ENCODE measurements around the gene RERE. TPM values are rescaled to one million over a fixed set of nuclear protein-coding genes. Genes with fewer than 3 reads are reported as not detected.
A peak's percentile ranks its signal among the peaks of the same experiment; 100 is the strongest.
"Not testable (repeated sequence)": the region's sequence is repeated elsewhere in the genome, so short reads cannot be mapped to it uniquely, and the experiment has no call there.

The RERE gene
- total and polyA plus RNA-seq, 4 donors = 116 to 434 (median 161) TPM

GRCh38 chr1:8822373-8823294, 5.2 kb upstream of the RERE start:
- 71% methylated on average over 9 of the region's 10 CpGs for WGBS (ENCODE audit: insufficient coverage)
- peak in 2 of 6 donors; percentile 70 to 87 for DNase-seq (ENCODE audit: low read depth in 4 of 6, low spot score in 6 of 6)
- Histone ChIP-seq H3K4me1 (ENCODE audit: control insufficient read depth, insufficient read depth, low read length) (peaks cover 6% of the 10 kb centered on the region), H3K27me3 (ENCODE audit: control insufficient read depth, insufficient read depth, low read length) (no peaks in the 10 kb centered on the region), H3K27ac (ENCODE audit: low read depth, low read length) (peak overlapping the region; percentile 52), H3K36me3 (ENCODE audit: control insufficient read depth, insufficient read depth, low read length) (no peaks in the 10 kb centered on the region), H3K4me3 (ENCODE audit: low read depth, low read length) (no peak overlapping the region), H3K9me3 (ENCODE audit: control insufficient read depth, insufficient read depth, low read length) (no peaks in the 10 kb centered on the region)

- no peak overlapping the region for H3K4me3 ChIP-seq (ENCODE audit: low read depth, low read length)
- peaks cover 6% of the 10 kb centered on the region for H3K4me1 ChIP-seq (ENCODE audit: control insufficient read depth, insufficient read depth, low read length)
- H3K9me3 ChIP-seq (ENCODE audit: control insufficient read depth, insufficient read depth, low read length) = no peaks in the 10 kb centered on the region
- no peak for DNase-seq (ENCODE audit: low read depth in 4 of 6, low spot score in 6 of 6)
- WGBS (ENCODE audit: insufficient coverage) = 33% methylated on average over 1 of the region's 2 CpGs
- no peaks in the 10 kb centered on the region for H3K36me3 ChIP-seq (ENCODE audit: control insufficient read depth, insufficient read depth, low read length)
- no peaks in the 10 kb centered on the region for H3K27me3 ChIP-seq (ENCODE audit: control insufficient read depth, insufficient read depth, low read length)
- no peak overlapping the region for H3K27ac ChIP-seq (ENCODE audit: low read depth, low read length)
These were observed 3.6 kb upstream of the RERE start for GRCh38 chr1:8821084-8821483.

- not testable (repeated sequence) for H3K27me3 ChIP-seq (ENCODE audit: control insufficient read depth, insufficient read depth, low read length); H3K9me3 ChIP-seq (ENCODE audit: control insufficient read depth, insufficient read depth, low read length); H3K36me3 ChIP-seq (ENCODE audit: control insufficient read depth, insufficient read depth, low read length); H3K4me3 ChIP-seq (ENCODE audit: low read depth, low read length); H3K4me1 ChIP-seq (ENCODE audit: control insufficient read depth, insufficient read depth, low read length); DNase-seq (ENCODE audit: low read depth in 4 of 6, low spot score in 6 of 6)
- H3K27ac ChIP-seq (ENCODE audit: low read depth, low read length) = peak overlapping the region; percentile 96
- WGBS (ENCODE audit: insufficient coverage) = no CpG with 5 or more reads among the region's 13 CpGs
These were observed 1.3 kb upstream of the RERE start for GRCh38 chr1:8818789-8819188.

- H3K4me1 ChIP-seq (ENCODE audit: control insufficient read depth, insufficient read depth, low read length) = peaks cover 11% of the 10 kb centered on the region
- no peaks in the 10 kb centered on the region for H3K9me3 ChIP-seq (ENCODE audit: control insufficient read depth, insufficient read depth, low read length)
- H3K27me3 ChIP-seq (ENCODE audit: control insufficient read depth, insufficient read depth, low read length) = no peaks in the 10 kb centered on the region
- peak overlapping the region; percentile 96 for H3K4me3 ChIP-seq (ENCODE audit: low read depth, low read length)
- no CpG with 5 or more reads among the region's 4 CpGs for WGBS (ENCODE audit: insufficient coverage)
- no peaks in the 10 kb centered on the region for H3K36me3 ChIP-seq (ENCODE audit: control insufficient read depth, insufficient read depth, low read length)
- DNase-seq (ENCODE audit: low read depth in 4 of 6, low spot score in 6 of 6) = peak in 2 of 6 donors; percentile 69 to 83
- H3K27ac ChIP-seq (ENCODE audit: low read depth, low read length) = peak overlapping the region; percentile 96
These were observed 910 bp upstream of the RERE start for GRCh38 chr1:8818325-8818775.

- Histone ChIP-seq H3K36me3 (ENCODE audit: control insufficient read depth, insufficient read depth, low read length) (no peaks in the 10 kb centered on the region), H3K27ac (ENCODE audit: low read depth, low read length) (peak overlapping the region; percentile 97), H3K4me3 (ENCODE audit: low read depth, low read length) (peak overlapping the region; percentile 96), H3K27me3 (ENCODE audit: control insufficient read depth, insufficient read depth, low read length) (no peaks in the 10 kb centered on the region), H3K9me3 (ENCODE audit: control insufficient read depth, insufficient read depth, low read length) (no peaks in the 10 kb centered on the region), H3K4me1 (ENCODE audit: control insufficient read depth, insufficient read depth, low read length) (peaks cover 4% of the 10 kb centered on the region)
- under 1% methylated on average over 41 of the region's 41 CpGs for WGBS (ENCODE audit: insufficient coverage)
- DNase-seq (ENCODE audit: low read depth in 4 of 6, low spot score in 6 of 6) = peak in 2 of 6 donors; percentile 24 to 43
These were observed 519 bp downstream of the RERE start for GRCh38 chr1:8816831-8817411.

- DNase-seq (ENCODE audit: low read depth in 4 of 6, low spot score in 6 of 6) = peak in 4 of 6 donors; percentile 18 to 57 (median 34)
- Histone ChIP-seq H3K27me3 (ENCODE audit: control insufficient read depth, insufficient read depth, low read length) (no peaks in the 10 kb centered on the region), H3K4me3 (ENCODE audit: low read depth, low read length) (peak overlapping the region; percentile 96), H3K36me3 (ENCODE audit: control insufficient read depth, insufficient read depth, low read length) (no peaks in the 10 kb centered on the region), H3K4me1 (ENCODE audit: control insufficient read depth, insufficient read depth, low read length) (peaks cover 9% of the 10 kb centered on the region), H3K27ac (ENCODE audit: low read depth, low read length) (peak overlapping the region; percentile 97), H3K9me3 (ENCODE audit: control insufficient read depth, insufficient read depth, low read length) (no peaks in the 10 kb centered on the region)
- WGBS (ENCODE audit: insufficient coverage) = 0% methylated on average over 1 of the region's 3 CpGs
These were observed 1.2 kb downstream of the RERE start for GRCh38 chr1:8816264-8816663.

GRCh38 chr1:8815582-8816151, 1.8 kb downstream of the RERE start:
- WGBS (ENCODE audit: insufficient coverage) = no CpG with 5 or more reads among the region's 2 CpGs
- Histone ChIP-seq H3K36me3 (ENCODE audit: control insufficient read depth, insufficient read depth, low read length) (no peaks in the 10 kb centered on the region), H3K9me3 (ENCODE audit: control insufficient read depth, insufficient read depth, low read length) (no peaks in the 10 kb centered on the region), H3K4me3 (ENCODE audit: low read depth, low read length) (peak overlapping the region; percentile 96), H3K4me1 (ENCODE audit: control insufficient read depth, insufficient read depth, low read length) (peaks cover 9% of the 10 kb centered on the region), H3K27me3 (ENCODE audit: control insufficient read depth, insufficient read depth, low read length) (no peaks in the 10 kb centered on the region), H3K27ac (ENCODE audit: low read depth, low read length) (peak overlapping the region; percentile 97)
- DNase-seq (ENCODE audit: low read depth in 4 of 6, low spot score in 6 of 6) = peak in 4 of 6 donors; percentile 42 to 89 (median 80)

- no peaks in the 10 kb centered on the region for H3K27me3 ChIP-seq (ENCODE audit: control insufficient read depth, insufficient read depth, low read length)
- peak in 2 of 6 donors; percentile 51 to 92 for DNase-seq (ENCODE audit: low read depth in 4 of 6, low spot score in 6 of 6)
- H3K9me3 ChIP-seq (ENCODE audit: control insufficient read depth, insufficient read depth, low read length) = no peaks in the 10 kb centered on the region
- peak overlapping the region; percentile 96 for H3K4me3 ChIP-seq (ENCODE audit: low read depth, low read length)
- peak overlapping the region; percentile 97 for H3K27ac ChIP-seq (ENCODE audit: low read depth, low read length)
- no peaks in the 10 kb centered on the region for H3K36me3 ChIP-seq (ENCODE audit: control insufficient read depth, insufficient read depth, low read length)
- WGBS (ENCODE audit: insufficient coverage) = 13% methylated on average over 5 of the region's 5 CpGs
- peaks cover 9% of the 10 kb centered on the region for H3K4me1 ChIP-seq (ENCODE audit: control insufficient read depth, insufficient read depth, low read length)
These were observed 2.6 kb downstream of the RERE start for GRCh38 chr1:8814865-8815264.

- no peak for DNase-seq (ENCODE audit: low read depth in 4 of 6, low spot score in 6 of 6)
- Histone ChIP-seq H3K4me1 (ENCODE audit: control insufficient read depth, insufficient read depth, low read length) (peaks cover 9% of the 10 kb centered on the region), H3K27me3 (ENCODE audit: control insufficient read depth, insufficient read depth, low read length) (no peaks in the 10 kb centered on the region), H3K27ac (ENCODE audit: low read depth, low read length) (no peak overlapping the region), H3K4me3 (ENCODE audit: low read depth, low read length) (no peak overlapping the region), H3K36me3 (ENCODE audit: control insufficient read depth, insufficient read depth, low read length) (no peaks in the 10 kb centered on the region), H3K9me3 (ENCODE audit: control insufficient read depth, insufficient read depth, low read length) (no peaks in the 10 kb centered on the region)
These were observed 3.4 kb downstream of the RERE start for GRCh38 chr1:8813991-8814390.
